Measurements from ENCODE around the gene PLA2R1.

The PLA2R1 gene

GRCh38 chr2:159882130-159882745, 180.2 kb downstream of the PLA2R1 start:
- H3K27ac ChIP-seq (ENCODE audit: low read length) = no peak overlapping the region
- no peaks in the 10 kb centered on the region for H3K9me3 ChIP-seq (ENCODE audit: insufficient read depth, low read depth, low read length)
- H3K4me1 ChIP-seq (ENCODE audit: insufficient read depth, low read length) = no peaks in the 10 kb centered on the region
- no peaks in the 10 kb centered on the region for H3K36me3 ChIP-seq (ENCODE audit: insufficient read depth, low read depth, low read length)
- H3K4me3 ChIP-seq (ENCODE audit: low read length) = no peak overlapping the region
- H3K27me3 ChIP-seq (ENCODE audit: insufficient read depth, low read length) = no peaks in the 10 kb centered on the region
- no peak overlapping the region for H3K9ac ChIP-seq (ENCODE audit: low read depth, low read length)
